GM19463 (cell line): ENCODE results near the gene TOMM20L.
"Not testable (repeated sequence)": the region's sequence is repeated elsewhere in the genome, so short reads cannot be mapped to it uniquely, and the experiment has no call there.

Source experiments
- ATAC-seq: cut with Tn5 transposase; IDR thresholded peaks from one replicate; pipeline ENCODE4 v1.9.1; 2021; ENCODE audit warnings: mild to moderate bottlenecking, moderate library complexity; ENCODE audit not compliant: unreplicated experiment

TOMM20L gene

GRCh38 chr14:58395812-58396788 is at the start of gene TOMM20L:
TOMM20L (plus strand) TSS chr14:58395930; CDS start chr14:58395958, 28 bp downstream.
- peak; percentile 95 for ATAC-seq

DNA sequence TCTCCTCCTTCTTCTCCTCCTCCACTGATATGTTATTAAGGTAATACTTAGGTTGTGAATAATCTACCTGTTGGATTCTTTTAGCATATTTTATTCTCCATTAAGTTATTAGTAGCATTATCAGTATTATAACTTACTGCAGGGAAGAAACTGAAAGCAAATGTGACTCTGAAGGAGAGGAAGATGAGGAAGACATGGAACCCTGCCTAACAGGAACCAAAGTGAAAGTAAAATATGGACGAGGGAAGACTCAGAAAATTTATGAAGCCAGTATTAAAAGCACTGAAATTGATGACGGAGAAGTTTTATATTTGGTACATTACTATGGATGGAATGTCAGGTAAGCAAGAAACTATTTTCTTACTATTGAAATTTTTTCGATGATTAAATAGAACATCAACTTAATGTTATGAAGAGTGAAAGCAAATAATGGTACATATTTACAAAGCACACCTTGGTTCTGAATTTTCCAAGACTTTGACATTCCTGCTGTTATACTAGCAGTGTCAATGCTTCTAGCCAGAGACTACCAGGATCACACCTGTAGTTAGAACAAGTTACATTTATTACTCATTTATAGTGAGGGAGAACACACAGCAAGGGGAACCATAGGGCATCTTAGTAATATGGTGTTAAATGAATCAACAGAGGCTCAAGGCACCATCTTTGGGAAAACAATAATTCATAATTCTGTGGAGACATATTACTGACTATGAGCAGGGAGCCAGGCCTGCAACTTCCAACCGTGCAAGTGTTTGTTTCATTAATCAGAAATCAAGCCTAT is 42.0 kb upstream of the TOMM20L start:
- ATAC-seq: no peak

DNA sequence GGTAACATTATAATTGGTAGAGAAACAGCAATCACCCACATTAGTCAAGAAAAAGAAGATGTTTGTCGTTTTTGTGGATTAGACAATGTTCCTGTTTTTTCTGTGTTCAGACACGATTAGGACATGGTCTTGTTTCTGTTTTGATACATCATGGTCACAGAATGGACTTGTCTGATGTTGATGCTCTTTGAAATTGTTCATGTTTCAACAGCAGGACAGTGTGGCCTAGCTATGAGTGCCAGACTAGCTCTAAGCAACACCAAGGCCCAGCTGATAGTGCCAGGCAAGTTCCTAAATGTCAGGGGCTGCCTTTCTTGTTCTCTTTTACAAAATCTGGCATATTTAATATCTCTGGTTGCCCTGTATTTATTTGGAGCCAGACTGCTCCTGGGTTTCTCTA is 40.9 kb upstream of the TOMM20L start:
- ATAC-seq: no peak

DNA sequence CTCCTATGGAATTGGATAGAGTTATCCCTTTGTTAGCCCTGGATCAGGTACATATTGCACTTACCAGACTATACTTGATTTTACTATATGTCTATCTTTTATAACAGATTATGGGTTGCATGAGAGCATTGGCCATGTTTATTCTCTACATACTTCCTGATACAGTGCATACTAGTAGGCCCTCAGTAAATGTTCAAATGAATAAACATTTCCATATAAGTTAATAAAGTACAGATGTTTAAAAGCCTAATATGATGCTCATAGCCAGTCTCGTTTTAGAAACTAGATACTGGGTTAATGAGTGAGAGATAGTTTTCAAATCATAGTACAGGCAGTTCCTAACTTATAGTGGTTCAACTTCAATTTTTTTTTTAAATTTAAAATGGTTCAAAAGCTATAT is 39.5 kb upstream of the TOMM20L start:
- ATAC-seq: no peak

- not testable (repeated sequence) for ATAC-seq
Measured at GRCh38 chr14:58362272-58362671, 33.5 kb upstream of the TOMM20L start.

GRCh38 chr14:58362798-58363412 is 32.8 kb upstream of the TOMM20L start:
- no peak for ATAC-seq

GRCh38 chr14:58364316-58364715 is 31.4 kb upstream of the TOMM20L start:
- ATAC-seq: no peak

- ATAC-seq: no peak
Measured at GRCh38 chr14:58367296-58367695, 28.4 kb upstream of the TOMM20L start.

DNA sequence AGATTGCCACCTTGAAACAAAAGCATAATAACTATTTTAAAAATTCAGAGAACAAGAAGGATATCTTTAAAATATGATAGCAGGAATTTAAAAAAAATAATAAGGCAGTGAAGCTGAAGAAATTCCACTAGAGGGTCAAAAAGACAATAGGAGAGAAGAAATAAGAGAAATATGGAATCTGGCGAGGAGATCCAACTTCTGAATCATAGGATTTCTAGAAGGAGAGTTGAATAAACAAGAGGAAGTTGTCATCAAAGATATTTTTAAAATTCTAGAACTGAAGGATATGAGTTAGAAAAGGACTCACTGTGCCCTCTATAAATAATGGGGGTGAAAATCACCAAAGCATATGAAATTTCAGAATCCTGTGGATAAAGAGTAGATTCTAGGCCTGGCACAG is 26.8 kb upstream of the TOMM20L start:
- no peak for ATAC-seq

DNA sequence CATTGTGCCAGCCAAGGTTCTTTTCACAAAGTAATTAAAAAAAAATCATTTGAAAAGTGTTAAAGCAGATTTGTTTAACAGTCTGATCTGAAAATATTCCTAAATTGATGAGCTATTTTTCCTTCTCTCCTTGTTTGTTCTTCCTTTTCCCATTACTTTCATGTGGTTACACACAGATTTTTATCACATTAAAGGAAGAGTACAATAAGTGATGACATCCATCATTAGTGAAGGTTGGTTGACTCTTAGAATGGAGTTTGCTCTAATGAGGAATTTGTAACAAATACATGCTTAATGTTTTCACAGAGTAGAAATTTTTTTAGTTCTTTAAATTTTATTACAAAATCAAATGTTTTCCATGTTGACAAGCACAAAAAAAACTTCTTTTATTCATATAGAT is 18.9 kb upstream of the TOMM20L start:
- no peak for ATAC-seq

DNA sequence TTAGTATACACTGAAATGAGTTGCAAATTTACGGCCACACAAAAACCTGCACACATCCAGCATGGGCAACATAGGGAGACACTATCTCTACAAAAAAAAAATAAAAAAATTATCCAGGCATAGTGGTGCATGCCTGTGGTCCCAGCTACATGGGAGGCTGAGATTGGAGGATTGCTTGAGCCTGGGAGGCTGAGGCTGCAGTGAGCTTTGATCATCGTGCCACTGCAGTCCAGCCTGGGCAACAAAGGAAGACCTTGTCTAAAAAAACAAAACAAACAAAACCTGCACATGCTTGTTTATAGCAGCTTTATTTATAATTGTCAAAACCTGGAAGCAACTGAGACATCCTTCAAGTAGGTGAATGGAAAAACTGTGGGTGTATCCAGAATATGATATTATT is 4.9 kb upstream of the TOMM20L start:
- no peak for ATAC-seq

- ATAC-seq: no peak
Measured at GRCh38 chr14:58395562-58395811, 243 bp upstream of the TOMM20L start.

DNA sequence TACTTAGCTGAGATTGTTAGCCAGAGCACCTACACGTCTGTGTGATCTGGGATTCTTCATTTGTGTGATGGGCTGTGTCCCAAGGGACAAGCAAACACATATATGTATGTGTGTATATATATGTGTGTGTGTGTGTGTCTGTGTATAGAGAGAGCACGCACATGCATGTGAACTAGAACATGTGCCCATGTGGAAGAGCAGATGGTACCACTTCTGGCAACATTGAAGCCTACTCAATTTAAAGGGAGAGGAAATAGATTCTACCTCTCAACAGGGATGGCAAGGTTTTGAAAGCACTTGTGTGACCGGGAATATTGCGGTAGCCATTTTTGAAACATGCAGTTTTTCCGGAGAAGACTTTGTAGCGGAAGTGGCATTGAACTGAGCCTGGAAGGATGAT is 1.4 kb downstream of the TOMM20L start:
- ATAC-seq: no peak

DNA sequence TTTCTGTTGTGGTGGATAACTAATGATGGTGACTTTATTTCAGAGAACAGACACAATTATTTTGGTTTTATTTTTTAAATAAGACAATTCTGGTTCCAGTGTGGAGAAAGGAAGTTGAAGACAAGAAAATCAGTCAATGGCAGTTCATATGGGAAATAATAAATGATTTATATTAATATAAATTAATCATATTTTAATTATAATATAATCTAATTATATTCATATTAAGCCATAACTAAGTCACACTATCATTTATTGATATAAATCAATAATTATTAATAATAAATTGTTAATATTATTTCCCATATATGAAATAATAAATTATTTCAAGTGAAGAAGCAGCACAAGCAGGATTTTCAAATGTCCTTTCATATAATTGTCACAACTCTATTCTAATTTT is 2.8 kb downstream of the TOMM20L start:
- no peak for ATAC-seq

- no peak for ATAC-seq
Measured at GRCh38 chr14:58398895-58399294, 3.2 kb downstream of the TOMM20L start.

DNA sequence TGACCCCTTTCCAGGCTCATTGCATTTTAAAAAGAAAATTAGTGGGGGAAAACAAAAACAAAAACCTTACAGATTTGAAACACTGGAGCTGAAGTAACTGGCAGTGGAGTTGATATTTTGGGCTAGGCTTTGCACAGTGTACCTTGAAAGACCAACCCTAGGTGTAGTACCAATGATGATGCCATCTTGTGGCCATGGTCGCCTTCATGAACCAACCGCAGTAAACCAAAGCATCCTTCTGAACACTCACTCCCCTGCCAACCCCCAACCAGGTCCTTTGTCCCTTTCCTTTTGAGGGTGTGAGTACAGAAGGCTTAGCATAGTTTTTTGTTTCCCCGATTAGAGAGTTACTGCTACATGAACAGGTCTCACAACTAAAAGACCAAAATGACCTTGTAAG is 5.9 kb downstream of the TOMM20L start:
- ATAC-seq: no peak

DNA sequence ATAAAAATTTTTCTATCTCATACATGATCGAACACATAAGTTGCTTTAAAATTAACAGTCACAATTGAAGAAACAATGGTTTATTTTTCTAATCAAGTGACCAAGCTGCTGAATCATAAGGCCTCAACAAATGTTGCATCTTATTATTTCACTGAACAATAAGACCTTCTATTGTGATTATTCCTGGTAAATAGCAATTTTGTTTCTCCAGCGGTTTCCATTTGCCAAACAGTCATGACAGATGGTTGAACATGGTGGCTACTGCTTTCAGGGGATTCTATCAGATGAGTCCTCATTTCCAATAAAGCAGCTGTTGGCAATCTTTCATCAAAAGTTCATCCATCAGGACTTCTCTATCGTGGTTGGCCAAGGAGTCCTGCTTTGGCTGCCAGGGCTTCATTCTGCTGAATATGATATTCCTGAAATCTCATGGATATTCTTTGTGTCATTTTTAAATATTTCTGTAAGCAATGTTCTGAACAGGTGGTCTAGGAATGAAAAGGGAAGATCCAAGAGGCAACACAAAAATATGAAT is 13.0 kb downstream of the TOMM20L start:
- ATAC-seq: no peak

- ATAC-seq: no peak
Measured at GRCh38 chr14:58414845-58415244, 19.1 kb downstream of the TOMM20L start.

DNA sequence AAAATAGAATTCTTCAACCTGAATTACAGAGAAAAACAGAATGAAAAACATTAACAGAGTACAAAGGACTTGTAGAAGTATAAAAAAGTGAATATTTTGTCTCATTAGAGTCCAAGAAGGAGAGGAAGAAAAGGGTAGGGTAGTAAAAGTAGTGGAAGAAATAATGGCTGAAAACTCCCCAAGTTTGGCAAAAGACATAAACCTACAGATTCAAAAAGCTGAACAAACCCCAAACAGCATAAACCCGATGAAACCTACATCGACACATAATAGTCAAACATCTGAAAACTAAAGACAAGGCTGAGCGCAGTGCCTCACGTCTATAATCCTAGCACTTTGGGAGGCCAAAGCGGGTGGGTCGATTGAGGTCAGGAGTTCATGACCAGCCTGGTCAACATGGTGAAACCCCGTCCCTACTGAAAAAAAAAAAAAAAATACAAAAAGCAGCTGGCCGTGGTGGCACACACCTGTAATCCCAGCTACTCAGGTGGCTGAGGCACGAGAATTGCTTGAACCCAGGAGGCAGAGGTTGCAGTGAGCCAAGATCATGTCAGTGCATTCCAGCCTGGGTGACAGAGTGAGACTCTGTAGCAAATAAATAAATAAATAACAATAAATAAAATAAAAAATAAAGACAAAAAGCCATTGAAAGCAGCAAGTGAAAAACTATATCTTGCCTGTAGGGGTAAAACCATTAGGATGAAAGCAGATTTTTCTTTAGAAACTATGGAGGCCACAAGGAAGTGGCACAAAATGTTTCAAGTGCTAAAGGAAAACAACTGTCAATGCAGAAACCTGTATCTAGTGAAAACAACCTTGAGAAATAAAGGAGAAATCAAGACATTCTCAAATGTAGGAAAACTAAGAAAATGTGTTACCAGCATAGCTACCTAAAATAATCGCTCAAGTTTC is 20.2 kb downstream of the TOMM20L start:
- no peak for ATAC-seq

DNA sequence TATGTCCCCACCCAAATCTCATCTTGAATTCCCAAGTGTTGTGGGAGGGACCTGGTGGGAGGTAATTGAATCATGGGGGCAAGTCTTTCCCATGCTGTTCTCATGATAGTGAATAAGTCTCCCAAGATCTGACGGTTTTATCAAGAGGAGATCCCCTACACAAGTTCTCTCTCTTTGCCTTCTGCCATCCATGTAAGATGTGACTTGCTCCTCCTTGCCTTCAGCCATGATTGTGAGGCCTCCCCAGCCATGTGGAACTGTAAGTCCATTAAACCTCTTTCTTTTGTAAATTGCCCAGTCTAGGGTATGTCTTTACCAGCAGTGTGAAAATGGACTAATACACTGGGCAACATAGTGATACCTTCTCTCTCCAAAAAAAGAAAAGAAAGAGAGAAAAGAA is 21.2 kb downstream of the TOMM20L start:
- ATAC-seq: not testable (repeated sequence)
